Suprapubic skin (tissue), 4 donors: Measurements from ENCODE around the gene TAOK1. TPM values are rescaled to one million over a fixed set of nuclear protein-coding genes. Genes with fewer than 3 reads are reported as not detected.
"Not testable (repeated sequence)": the region's sequence is repeated elsewhere in the genome, so short reads cannot be mapped to it uniquely, and the experiment has no call there.

Source experiments
- DNase-seq, 2 donors: peaks; one replicate each; pipeline ENCODE4 v3.0.0-alpha.2; 2019; ENCODE audit warnings: low spot score in 2 of 2
- H3K27ac ChIP-seq: fragments of 200-600 bp; sonication (generic); one replicate; pipeline ENCODE4 v1.5.1; 2019
- H3K27me3 ChIP-seq: fragments of 200-600 bp; sonication (generic); one replicate; pipeline ENCODE4 v1.5.1; 2019
- H3K36me3 ChIP-seq: fragments of 200-600 bp; sonication (generic); one replicate; pipeline ENCODE4 v1.5.1; 2019
- H3K4me1 ChIP-seq: fragments of 200-600 bp; sonication (generic); one replicate; pipeline ENCODE4 v1.5.1; 2019
- H3K4me3 ChIP-seq: fragments of 200-600 bp; sonication (generic); one replicate; pipeline ENCODE4 v1.5.1; 2019; ENCODE audit warnings: mild to moderate bottlenecking
- H3K9me3 ChIP-seq: fragments of 200-600 bp; sonication (generic); one replicate; pipeline ENCODE4 v1.5.1; 2019
- CTCF ChIP-seq, 2 donors: fragments of 200-600 bp in 1 of 2; fragments of 450-650 bp in 1 of 2; sonication (generic) in 1 of 2; IDR thresholded peaks; one replicate each; pipeline ENCODE4 v1.5.1; 2016 to 2019; ENCODE audit warnings: antibody characterized with exemption in 2 of 2, mild to moderate bottlenecking in 1 of 2, moderate library complexity in 1 of 2
- EP300 ChIP-seq: sonication (generic); formaldehyde crosslinking; IDR thresholded peaks from one replicate; pipeline ENCODE4 v1.6.1; 2017; ENCODE audit warnings: antibody characterized with exemption
- POLR2A ChIP-seq, 2 donors: fragments of 450-650 bp; IDR thresholded peaks; one replicate each; pipeline ENCODE4 v1.6.1; 2017; ENCODE audit warnings: antibody characterized with exemption in 2 of 2, mild to moderate bottlenecking in 2 of 2, moderate library complexity in 2 of 2
- POLR2AphosphoS5 ChIP-seq, 3 donors: sonication (generic); formaldehyde crosslinking; IDR thresholded peaks; one replicate each; pipeline ENCODE4 v1.6.1; 2017; ENCODE audit warnings: antibody characterized with exemption in 3 of 3
- WGBS: methylation state at CpG from one replicate; pipeline ENCODE4 v1.1.5; 2018; 5-methylcytosine and 5-hydroxymethylcytosine counted together
- total RNA-seq, 4 donors: library from RNA; depleted of rRNA; stranded (reverse); fragments of >200 nt; gene quantifications; one replicate each; pipeline ENCODE4 v1.1.0, GENCODE V29; 2016

TAOK1 gene
- total RNA-seq, 4 donors from 2014 or later: 42.1 to 58.3 (median 51.2) TPM

DNA sequence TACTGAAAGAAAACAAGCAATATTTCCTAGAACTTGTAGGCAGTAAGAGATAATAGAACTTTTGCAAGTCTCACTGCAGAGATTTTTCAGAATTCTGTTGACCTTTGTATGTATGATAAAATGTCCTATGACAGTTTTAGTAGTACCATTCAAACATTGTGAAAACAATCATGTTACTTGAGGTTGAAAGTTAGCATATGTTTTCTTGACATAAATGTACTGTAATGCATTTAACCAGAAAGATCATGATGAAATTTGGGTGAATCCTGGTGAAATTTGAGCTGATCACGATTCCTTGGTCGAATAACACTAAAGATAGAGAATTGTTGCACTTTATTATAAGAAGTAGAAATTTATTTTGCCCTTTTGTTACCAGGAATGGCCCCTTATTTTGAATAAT, 85.7 kb downstream of the TAOK1 start:
- no peaks in the 10 kb centered on the region for H3K9me3 ChIP-seq
- WGBS: 97% methylated on average over 2 of the region's 2 CpGs

DNA sequence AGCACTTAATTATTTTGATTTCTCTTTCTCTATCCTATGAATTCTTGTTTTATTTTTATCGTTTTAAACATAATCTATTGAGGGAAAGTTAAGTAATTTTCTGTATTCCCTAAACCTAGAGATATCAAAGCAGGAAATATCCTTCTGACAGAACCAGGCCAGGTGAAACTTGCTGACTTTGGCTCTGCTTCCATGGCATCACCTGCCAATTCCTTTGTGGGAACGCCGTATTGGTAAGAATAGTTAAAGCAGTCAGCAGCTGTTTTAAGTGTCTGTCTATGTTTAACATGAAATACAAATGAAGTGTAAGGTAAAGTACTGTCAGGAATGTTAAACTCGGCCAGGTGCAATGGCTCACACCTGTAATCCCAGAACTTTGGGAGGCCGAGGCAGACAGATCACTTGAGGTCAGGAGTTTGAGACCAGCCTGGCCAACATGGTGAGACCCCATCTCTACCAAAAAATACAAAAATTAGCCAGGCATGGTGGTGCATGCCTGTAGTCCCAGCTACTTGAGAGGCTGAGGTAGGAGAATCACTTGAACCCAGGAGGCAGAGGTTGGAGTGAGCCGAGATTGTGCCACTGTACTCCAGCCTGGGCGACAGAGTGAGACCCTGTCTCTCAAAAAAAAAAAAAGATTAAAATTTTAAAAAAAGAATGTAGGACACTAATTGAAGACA, 90.2 kb downstream of the TAOK1 start:
- H3K4me1 ChIP-seq, H3K27ac ChIP-seq, DNase-seq, H3K4me3 ChIP-seq, H3K27me3 ChIP-seq, H3K9me3 ChIP-seq: not testable (repeated sequence)
- 63% methylated on average over 6 of the region's 7 CpGs for WGBS
- H3K36me3 ChIP-seq: peaks cover 20% of the 10 kb centered on the region

More for the DNA sequence above, 85.7 kb downstream of the TAOK1 start:
- no peak for DNase-seq
- H3K27ac ChIP-seq: no peak overlapping the region
- H3K36me3 ChIP-seq: peaks cover 8% of the 10 kb centered on the region
- H3K4me3 ChIP-seq: no peak overlapping the region
- no peaks in the 10 kb centered on the region for H3K4me1 ChIP-seq
- H3K27me3 ChIP-seq: no peaks in the 10 kb centered on the region
- TF ChIP-seq POLR2AphosphoS5 (IDR thresholded peaks at IDR 0.05) (no peak), POLR2A (IDR thresholded peaks at IDR 0.05) (no peak), CTCF (IDR thresholded peaks at IDR 0.05) (no peak), EP300 (no peak)

GRCh38 chr17:29483503-29483902, 93.3 kb downstream of the TAOK1 start:
- Histone ChIP-seq H3K4me1 (no peaks in the 10 kb centered on the region), H3K27ac (no peak overlapping the region), H3K27me3 (no peaks in the 10 kb centered on the region), H3K4me3 (no peak overlapping the region), H3K9me3 (no peaks in the 10 kb centered on the region), H3K36me3 (peaks cover 15% of the 10 kb centered on the region)
- no peak for TF ChIP-seq CTCF (IDR thresholded peaks at IDR 0.05)
- TF ChIP-seq POLR2AphosphoS5 (IDR thresholded peaks at IDR 0.05): no peak
- no peak for TF ChIP-seq POLR2A (IDR thresholded peaks at IDR 0.05)
- TF ChIP-seq EP300: no peak
- WGBS: 86% methylated on average over 1 of the region's 1 CpG
- DNase-seq: no peak

DNA sequence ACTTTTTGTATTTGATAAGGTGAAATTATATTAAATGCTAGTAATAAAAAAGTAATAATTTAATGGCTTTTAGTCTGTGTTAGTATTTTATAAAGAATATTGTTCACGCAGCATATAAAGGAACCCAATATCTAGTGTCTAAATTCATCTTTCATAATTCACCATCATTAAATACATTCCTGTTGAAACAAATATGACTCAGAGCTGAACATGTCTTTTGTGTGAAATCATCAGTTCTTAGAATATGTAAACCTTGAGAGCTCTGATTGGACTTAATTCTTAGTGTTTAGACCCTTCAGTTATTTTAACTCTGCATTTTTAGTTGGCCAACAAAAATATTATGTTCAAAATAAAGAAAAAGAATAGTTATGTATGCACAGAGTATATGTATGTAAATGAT, 104.8 kb downstream of the TAOK1 start:
- Histone ChIP-seq H3K9me3 (no peaks in the 10 kb centered on the region), H3K27me3 (no peaks in the 10 kb centered on the region), H3K27ac (no peak overlapping the region), H3K36me3 (peaks cover 77% of the 10 kb centered on the region), H3K4me3 (no peak overlapping the region), H3K4me1 (no peaks in the 10 kb centered on the region)
- TF ChIP-seq EP300 (no peak), CTCF (IDR thresholded peaks at IDR 0.05) (no peak), POLR2A (IDR thresholded peaks at IDR 0.05) (no peak), POLR2AphosphoS5 (IDR thresholded peaks at IDR 0.05) (no peak)
- 98% methylated on average over 1 of the region's 1 CpG for WGBS
- DNase-seq: no peak

DNA sequence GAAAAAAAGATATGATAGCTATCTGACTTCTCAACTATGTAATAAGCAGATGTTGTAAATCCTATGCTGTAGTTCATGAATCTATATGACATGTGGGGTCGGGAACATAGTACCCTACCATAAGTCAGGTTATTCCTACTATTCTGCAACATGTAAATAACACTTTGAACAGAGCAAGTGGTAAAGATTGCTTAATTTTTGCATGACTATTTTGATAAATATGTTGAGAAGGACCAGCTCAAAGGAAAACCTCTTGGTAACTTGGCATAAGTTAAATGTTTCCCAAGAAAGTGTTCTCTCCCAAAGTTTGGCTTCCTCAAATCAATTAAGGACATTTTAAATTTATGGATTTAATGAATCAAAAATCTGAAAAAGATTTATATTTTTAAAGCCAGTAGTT, 114.5 kb downstream of the TAOK1 start:
- no peak overlapping the region for H3K27ac ChIP-seq
- no peaks in the 10 kb centered on the region for H3K4me1 ChIP-seq
- TF ChIP-seq CTCF (IDR thresholded peaks at IDR 0.05) (no peak), POLR2AphosphoS5 (IDR thresholded peaks at IDR 0.05) (no peak), EP300 (no peak), POLR2A (IDR thresholded peaks at IDR 0.05) (no peak)
- no peak for DNase-seq
- no peak overlapping the region for H3K4me3 ChIP-seq
- peaks cover 73% of the 10 kb centered on the region for H3K36me3 ChIP-seq
- no peaks in the 10 kb centered on the region for H3K27me3 ChIP-seq
- H3K9me3 ChIP-seq: no peaks in the 10 kb centered on the region
- 89% methylated on average over 1 of the region's 1 CpG for WGBS

DNA sequence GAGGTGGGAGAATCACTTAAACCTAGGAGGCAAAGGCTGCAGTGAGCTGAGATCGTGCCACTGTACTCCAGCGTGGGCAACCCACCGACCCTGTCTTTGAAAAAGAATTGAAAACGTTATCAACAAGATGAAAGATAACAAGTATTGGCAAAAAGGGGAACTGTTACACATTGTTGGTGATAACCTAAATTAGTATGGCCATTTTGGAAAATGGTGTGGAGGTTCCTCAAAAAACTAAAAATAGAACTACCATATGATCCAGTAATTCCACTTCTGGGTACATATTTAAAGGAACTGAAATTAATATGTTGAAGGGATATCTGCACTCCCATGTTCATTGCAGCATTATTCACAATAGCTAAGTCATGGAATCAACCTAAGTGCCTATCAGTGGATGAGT, 115.7 kb downstream of the TAOK1 start:
- Histone ChIP-seq H3K4me3 (no peak overlapping the region), H3K36me3 (peaks cover 72% of the 10 kb centered on the region), H3K4me1 (no peaks in the 10 kb centered on the region), H3K27me3 (no peaks in the 10 kb centered on the region), H3K27ac (no peak overlapping the region), H3K9me3 (no peaks in the 10 kb centered on the region)
- no peak for DNase-seq
- 76% methylated on average over 4 of the region's 4 CpGs for WGBS
- no peak for TF ChIP-seq POLR2AphosphoS5 (IDR thresholded peaks at IDR 0.05)
- no peak for TF ChIP-seq POLR2A (IDR thresholded peaks at IDR 0.05)
